ENCODE data around the gene ZNHIT2. TPM values are rescaled to one million over a fixed set of nuclear protein-coding genes. Genes with fewer than 3 reads are reported as not detected.
A peak's percentile ranks its signal among the peaks of the same experiment; 100 is the strongest.

Gene ZNHIT2
- total RNA-seq, 1 experiment from 2014 or later = 48.2 TPM

DNA sequence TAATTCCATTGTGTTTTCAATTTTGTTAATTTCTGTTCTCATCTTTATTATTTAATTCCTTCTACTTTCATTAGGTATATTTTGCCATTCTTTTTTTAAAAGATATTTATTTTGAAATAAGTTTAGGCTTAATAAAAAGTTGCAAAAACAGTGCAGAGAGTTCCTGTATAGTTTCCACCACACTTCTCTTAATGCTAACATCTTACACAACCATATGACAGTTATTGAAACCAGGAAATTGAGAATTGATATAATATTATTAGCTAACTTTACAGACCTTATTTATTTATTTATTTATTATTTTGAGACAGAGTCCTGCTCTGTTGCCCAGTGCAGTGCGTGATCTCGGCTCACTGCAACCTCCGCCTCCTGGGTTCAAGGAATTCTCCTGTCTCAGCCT, 38.8 kb upstream of the ZNHIT2 start:
- no peaks in the 10 kb centered on the region for H3F3A ChIP-seq (ENCODE audit: low read length, unreplicated experiment)
- H3K27ac ChIP-seq (ENCODE audit: low read length) = no peak overlapping the region
- no peak overlapping the region for H2AFZ ChIP-seq (ENCODE audit: low read length)
- H3K4me3 ChIP-seq (ENCODE audit: low read length) = no peak overlapping the region
- H3K27me3 ChIP-seq (ENCODE audit: low read length) = no peaks in the 10 kb centered on the region
- TF ChIP-seq, protein P1, sequence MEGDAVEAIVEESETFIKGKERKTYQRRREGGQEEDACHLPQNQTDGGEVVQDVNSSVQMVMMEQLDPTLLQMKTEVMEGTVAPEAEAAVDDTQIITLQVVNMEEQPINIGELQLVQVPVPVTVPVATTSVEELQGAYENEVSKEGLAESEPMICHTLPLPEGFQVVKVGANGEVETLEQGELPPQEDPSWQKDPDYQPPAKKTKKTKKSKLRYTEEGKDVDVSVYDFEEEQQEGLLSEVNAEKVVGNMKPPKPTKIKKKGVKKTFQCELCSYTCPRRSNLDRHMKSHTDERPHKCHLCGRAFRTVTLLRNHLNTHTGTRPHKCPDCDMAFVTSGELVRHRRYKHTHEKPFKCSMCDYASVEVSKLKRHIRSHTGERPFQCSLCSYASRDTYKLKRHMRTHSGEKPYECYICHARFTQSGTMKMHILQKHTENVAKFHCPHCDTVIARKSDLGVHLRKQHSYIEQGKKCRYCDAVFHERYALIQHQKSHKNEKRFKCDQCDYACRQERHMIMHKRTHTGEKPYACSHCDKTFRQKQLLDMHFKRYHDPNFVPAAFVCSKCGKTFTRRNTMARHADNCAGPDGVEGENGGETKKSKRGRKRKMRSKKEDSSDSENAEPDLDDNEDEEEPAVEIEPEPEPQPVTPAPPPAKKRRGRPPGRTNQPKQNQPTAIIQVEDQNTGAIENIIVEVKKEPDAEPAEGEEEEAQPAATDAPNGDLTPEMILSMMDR (conservative IDR thresholded peaks at IDR 0.05; ENCODE audit: low read depth, low read length) = no peak
- no peak for TF ChIP-seq EZH2phosphoT487 (IDR thresholded peaks at IDR 0.05; ENCODE audit: borderline replicate concordance, low read length)
- TF ChIP-seq EZH2 (IDR thresholded peaks at IDR 0.05; ENCODE audit: low read length, unreplicated experiment) = no peak
- no peaks in the 10 kb centered on the region for H4K20me1 ChIP-seq (ENCODE audit: low read length)
- no peak overlapping the region for H3K9ac ChIP-seq (ENCODE audit: low read length)
- CTCF ChIA-PET = no interaction called here
- no peaks in the 10 kb centered on the region for H3K9me2 ChIP-seq (replicated peaks; ENCODE audit: low read length)
- no peak overlapping the region for H3K4me2 ChIP-seq (ENCODE audit: low read length)
- peaks cover 2% of the 10 kb centered on the region for H3K4me1 ChIP-seq (ENCODE audit: insufficient read depth, low read length)
- H3K79me2 ChIP-seq (ENCODE audit: low read length) = no peaks in the 10 kb centered on the region
- ATAC-seq = no peak
- no peaks in the 10 kb centered on the region for H3K36me3 ChIP-seq (ENCODE audit: low read depth, low read length)
- POLR2A ChIA-PET (ENCODE audit: unreplicated experiment) = no interaction called here
- no peak for DNase-seq
- no TSS peak for BruUV-seq (replicated peaks)
- H3K9me3 ChIP-seq (ENCODE audit: low read length) = no peaks in the 10 kb centered on the region
- intact Hi-C loops (cut with micrococcal nuclease) = no loop called here

DNA sequence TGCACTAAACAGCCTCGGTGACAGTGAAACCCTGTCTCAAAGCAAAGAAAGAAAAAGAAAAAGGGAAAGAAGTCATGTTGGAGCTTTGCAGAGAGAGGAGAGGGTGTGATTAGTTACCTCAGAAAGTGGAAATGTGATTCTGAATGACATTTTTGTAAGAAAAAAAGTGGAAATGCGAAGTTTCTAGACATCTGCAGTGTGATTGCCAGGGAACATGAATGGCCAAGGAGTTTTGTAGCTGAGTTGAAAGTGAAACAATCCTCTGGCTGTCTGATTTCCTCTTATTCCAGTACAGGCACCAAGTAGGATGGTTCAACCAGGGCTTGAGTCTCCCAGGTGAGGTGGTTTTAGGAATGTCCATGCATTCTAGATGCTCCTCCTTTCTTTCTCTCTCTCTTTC, 34.6 kb upstream of the ZNHIT2 start:
- Histone ChIP-seq H3K27me3 (ENCODE audit: low read length) (no peaks in the 10 kb centered on the region), H3K79me2 (ENCODE audit: low read length) (no peaks in the 10 kb centered on the region), H4K20me1 (ENCODE audit: low read length) (no peaks in the 10 kb centered on the region), H2AFZ (ENCODE audit: low read length) (no peak overlapping the region), H3F3A (ENCODE audit: low read length, unreplicated experiment) (no peaks in the 10 kb centered on the region), H3K4me2 (ENCODE audit: low read length) (no peak overlapping the region), H3K36me3 (ENCODE audit: low read depth, low read length) (no peaks in the 10 kb centered on the region), H3K4me3 (ENCODE audit: low read length) (no peak overlapping the region), H3K9ac (ENCODE audit: low read length) (no peak overlapping the region), H3K4me1 (ENCODE audit: insufficient read depth, low read length) (peaks cover 18% of the 10 kb centered on the region), H3K9me2 (replicated peaks; ENCODE audit: low read length) (no peaks in the 10 kb centered on the region), H3K9me3 (ENCODE audit: low read length) (no peaks in the 10 kb centered on the region), H3K27ac (ENCODE audit: low read length) (no peak overlapping the region)
- ATAC-seq (no peak), DNase-seq (no peak)
- BruUV-seq (replicated peaks) = no TSS peak
- ChIA-PET POLR2A (ENCODE audit: unreplicated experiment) (no interaction called here), CTCF (no interaction called here)
- no peak for TF ChIP-seq EZH2phosphoT487 (IDR thresholded peaks at IDR 0.05; ENCODE audit: borderline replicate concordance, low read length)
- TF ChIP-seq EZH2 (IDR thresholded peaks at IDR 0.05; ENCODE audit: low read length, unreplicated experiment) = no peak
- TF ChIP-seq, protein P1 (conservative IDR thresholded peaks at IDR 0.05; ENCODE audit: low read depth, low read length) = no peak
- intact Hi-C loops (cut with micrococcal nuclease) = no loop called here

DNA sequence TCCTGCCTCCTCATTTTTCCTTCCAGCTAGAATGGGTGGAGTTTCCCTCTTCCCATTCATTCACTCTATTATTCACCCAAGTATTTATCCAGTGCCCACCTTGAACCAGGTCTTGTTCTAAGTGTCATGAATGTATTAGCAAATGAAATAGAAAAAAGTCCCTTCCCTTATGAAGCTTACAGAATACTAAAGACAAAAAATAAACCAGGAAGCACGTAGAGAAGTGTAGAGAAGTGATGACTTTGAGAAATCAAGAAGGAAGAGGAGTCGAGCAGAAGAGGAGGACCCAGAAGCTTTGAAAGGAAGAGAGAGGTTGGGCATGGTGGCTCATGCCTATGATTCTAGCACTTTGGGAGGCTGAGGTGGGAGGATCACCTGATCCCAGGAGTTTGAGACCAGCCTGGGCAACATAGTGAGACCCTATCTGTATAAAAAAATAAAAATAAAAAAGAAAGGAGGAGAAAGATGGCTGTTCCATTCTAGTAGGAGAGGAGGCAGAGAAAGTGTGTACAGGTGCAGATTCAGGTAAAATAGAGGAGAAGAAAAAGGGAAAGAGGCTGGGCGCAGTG, 33.9 kb upstream of the ZNHIT2 start:
- intact Hi-C loops (cut with micrococcal nuclease) = no loop called here

More for the DNA sequence above, 33.9 kb upstream of the ZNHIT2 start:
- Histone ChIP-seq H3K9ac (ENCODE audit: low read length) (no peak overlapping the region), H3K27me3 (ENCODE audit: low read length) (no peaks in the 10 kb centered on the region), H3K9me2 (replicated peaks; ENCODE audit: low read length) (no peaks in the 10 kb centered on the region), H3K4me1 (ENCODE audit: insufficient read depth, low read length) (peaks cover 18% of the 10 kb centered on the region), H3K4me3 (ENCODE audit: low read length) (peak overlapping the region; percentile 23; the same call in 1 of the 2 replicates), H3K36me3 (ENCODE audit: low read depth, low read length) (no peaks in the 10 kb centered on the region), H4K20me1 (ENCODE audit: low read length) (no peaks in the 10 kb centered on the region), H3K79me2 (ENCODE audit: low read length) (no peaks in the 10 kb centered on the region), H3K4me2 (ENCODE audit: low read length) (peak overlapping the region; percentile 74), H3K27ac (ENCODE audit: low read length) (peak overlapping the region; percentile 47), H3K9me3 (ENCODE audit: low read length) (no peaks in the 10 kb centered on the region), H3F3A (ENCODE audit: low read length, unreplicated experiment) (no peaks in the 10 kb centered on the region), H2AFZ (ENCODE audit: low read length) (peak overlapping the region; percentile 63; the same call in 1 of the 2 replicates)
- no peak for TF ChIP-seq EZH2phosphoT487 (IDR thresholded peaks at IDR 0.05; ENCODE audit: borderline replicate concordance, low read length)
- TF ChIP-seq EZH2 (IDR thresholded peaks at IDR 0.05; ENCODE audit: low read length, unreplicated experiment) = no peak
- TF ChIP-seq, protein P1 (conservative IDR thresholded peaks at IDR 0.05; ENCODE audit: low read depth, low read length) = no peak
- no TSS peak for BruUV-seq (replicated peaks)
- no peak for DNase-seq
- ATAC-seq = no peak
- CTCF ChIA-PET = no interaction called here
- POLR2A ChIA-PET (ENCODE audit: unreplicated experiment) = no interaction called here
